GM21390 (cell line): ENCODE data around the gene TMEM232.
"Not testable (repeated sequence)": the region's sequence is repeated elsewhere in the genome, so short reads cannot be mapped to it uniquely, and the experiment has no call there.

Experiments
- ATAC-seq: cut with Tn5 transposase; IDR thresholded peaks from one replicate; pipeline ENCODE4 v1.9.1; 2021; ENCODE audit not compliant: unreplicated experiment

Gene TMEM232

GRCh38 chr5:110707260-110707844 is 19.1 kb downstream of the TMEM232 start:
- ATAC-seq, result no peak

- no peak for ATAC-seq
Observed at GRCh38 chr5:110705349-110705748, 21.1 kb downstream of the TMEM232 start.

GRCh38 chr5:110703481-110703880 is 23.0 kb downstream of the TMEM232 start:
- ATAC-seq, result no peak

- no peak for ATAC-seq
Observed at GRCh38 chr5:110702704-110703103, 23.8 kb downstream of the TMEM232 start.

GRCh38 chr5:110702300-110702699 is 24.2 kb downstream of the TMEM232 start:
- no peak for ATAC-seq

GRCh38 chr5:110692669-110693068 is 33.8 kb downstream of the TMEM232 start:
- not testable (repeated sequence) for ATAC-seq

GRCh38 chr5:110690587-110690986 is 35.9 kb downstream of the TMEM232 start:
- ATAC-seq, result not testable (repeated sequence)

GRCh38 chr5:110687485-110687884 is 39.0 kb downstream of the TMEM232 start:
- ATAC-seq, result no peak

- ATAC-seq, result no peak
Observed at GRCh38 chr5:110686270-110686669, 40.2 kb downstream of the TMEM232 start.

GRCh38 chr5:110681953-110682352 is 44.5 kb downstream of the TMEM232 start:
- ATAC-seq, result no peak

GRCh38 chr5:110681109-110681508 is 45.4 kb downstream of the TMEM232 start:
- no peak for ATAC-seq

GRCh38 chr5:110676554-110676953 is 49.9 kb downstream of the TMEM232 start:
- ATAC-seq, result not testable (repeated sequence)

- ATAC-seq, result peak; percentile 42
Observed at GRCh38 chr5:110665184-110665726, 61.2 kb downstream of the TMEM232 start.

GRCh38 chr5:110663525-110663924 is 62.9 kb downstream of the TMEM232 start:
- peak; percentile 78 for ATAC-seq

GRCh38 chr5:110658006-110658405 is 68.5 kb downstream of the TMEM232 start:
- ATAC-seq, result no peak

- no peak for ATAC-seq
Observed at GRCh38 chr5:110653231-110653970, 73.1 kb downstream of the TMEM232 start.

GRCh38 chr5:110651507-110651906 is 75.0 kb downstream of the TMEM232 start:
- ATAC-seq, result no peak

- no peak for ATAC-seq
Observed at GRCh38 chr5:110644357-110644756, 82.1 kb downstream of the TMEM232 start.

- no peak for ATAC-seq
Observed at GRCh38 chr5:110638970-110639902, 87.2 kb downstream of the TMEM232 start.

GRCh38 chr5:110634475-110634874 is 92.0 kb downstream of the TMEM232 start:
- ATAC-seq, result no peak

- ATAC-seq, result no peak
Observed at GRCh38 chr5:110631236-110631635, 95.2 kb downstream of the TMEM232 start.
